Ovary (tissue), 3 donors: ENCODE data around the gene DEFB125.

Experiments used
- EP300 ChIP-seq: sonication (generic); formaldehyde crosslinking; IDR thresholded peaks from one replicate; pipeline ENCODE4 v1.6.1; 2017; ENCODE audit warnings: antibody characterized with exemption
- TF ChIP-seq, protein P1 (sequence below), 3 donors: fragments of 450-650 bp in 2 of 3; fragments of 200-600 bp in 1 of 3; IDR thresholded peaks; one replicate each; pipeline versions ENCODE4 v1.5.1 to v1.8.0; 2016 to 2022; ENCODE audit warnings: antibody characterized with exemption in 3 of 3, mild to moderate bottlenecking in 1 of 3
- donor health status: DM: no; HTN: no; CAD: no.

DNA sequence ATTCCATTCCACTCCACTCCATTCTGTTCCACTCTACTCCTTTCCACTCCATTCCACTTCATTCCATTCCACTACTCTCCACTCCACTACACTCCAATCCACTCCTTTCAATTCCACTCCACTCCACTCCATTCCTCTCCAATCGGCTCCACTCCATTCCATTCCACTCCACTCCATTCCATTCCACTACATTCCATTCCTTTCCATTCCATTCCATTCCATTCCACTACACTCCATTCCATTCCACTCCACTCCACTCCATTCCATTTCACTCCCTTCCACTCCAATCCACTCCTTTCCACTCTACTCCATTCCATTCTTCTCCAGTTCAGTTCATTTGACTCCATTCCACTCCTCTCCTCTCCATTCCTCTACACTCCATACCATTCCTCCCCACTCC lies 26.2 kb upstream of the DEFB125 start:
- TF ChIP-seq, protein P1, sequence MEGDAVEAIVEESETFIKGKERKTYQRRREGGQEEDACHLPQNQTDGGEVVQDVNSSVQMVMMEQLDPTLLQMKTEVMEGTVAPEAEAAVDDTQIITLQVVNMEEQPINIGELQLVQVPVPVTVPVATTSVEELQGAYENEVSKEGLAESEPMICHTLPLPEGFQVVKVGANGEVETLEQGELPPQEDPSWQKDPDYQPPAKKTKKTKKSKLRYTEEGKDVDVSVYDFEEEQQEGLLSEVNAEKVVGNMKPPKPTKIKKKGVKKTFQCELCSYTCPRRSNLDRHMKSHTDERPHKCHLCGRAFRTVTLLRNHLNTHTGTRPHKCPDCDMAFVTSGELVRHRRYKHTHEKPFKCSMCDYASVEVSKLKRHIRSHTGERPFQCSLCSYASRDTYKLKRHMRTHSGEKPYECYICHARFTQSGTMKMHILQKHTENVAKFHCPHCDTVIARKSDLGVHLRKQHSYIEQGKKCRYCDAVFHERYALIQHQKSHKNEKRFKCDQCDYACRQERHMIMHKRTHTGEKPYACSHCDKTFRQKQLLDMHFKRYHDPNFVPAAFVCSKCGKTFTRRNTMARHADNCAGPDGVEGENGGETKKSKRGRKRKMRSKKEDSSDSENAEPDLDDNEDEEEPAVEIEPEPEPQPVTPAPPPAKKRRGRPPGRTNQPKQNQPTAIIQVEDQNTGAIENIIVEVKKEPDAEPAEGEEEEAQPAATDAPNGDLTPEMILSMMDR (IDR thresholded peaks at IDR 0.05), result no peak
- no peak for TF ChIP-seq EP300
